GM18873 (cell line): Measurements from ENCODE around the gene NFYA.
A peak's percentile ranks its signal among the peaks of the same experiment; 100 is the strongest.

ENCODE experiments used
- ATAC-seq: cut with Tn5 transposase; IDR thresholded peaks from one replicate; pipeline ENCODE4 v1.9.1; 2021; ENCODE audit warnings: mild to moderate bottlenecking, moderate library complexity, moderate number of reproducible peaks; ENCODE audit not compliant: unreplicated experiment, low FRiP score

The NFYA gene

GRCh38 chr6:41072836-41073202 is at the start of gene NFYA:
TSS of gene NFYA (plus strand) at chr6:41072974. CDS start at chr6:41079090, 6,116 bp downstream.
- peak; percentile 64 for ATAC-seq

GRCh38 chr6:41023114-41023513 is 49.7 kb upstream of the NFYA start:
- no peak for ATAC-seq

GRCh38 chr6:41025966-41026530 is 46.7 kb upstream of the NFYA start:
- ATAC-seq = no peak

- no peak for ATAC-seq
These were observed 45.5 kb upstream of the NFYA start for GRCh38 chr6:41027241-41027640.

- ATAC-seq = peak; percentile 54
These were observed 44.8 kb upstream of the NFYA start for GRCh38 chr6:41027799-41028560.

GRCh38 chr6:41028561-41029412 is 44.0 kb upstream of the NFYA start:
- ATAC-seq = no peak

GRCh38 chr6:41032830-41033229 is 39.9 kb upstream of the NFYA start:
- ATAC-seq = no peak

GRCh38 chr6:41033776-41034175 is 39.0 kb upstream of the NFYA start:
- no peak for ATAC-seq

GRCh38 chr6:41036186-41036585 is 36.6 kb upstream of the NFYA start:
- ATAC-seq = no peak

GRCh38 chr6:41036601-41037000 is 36.2 kb upstream of the NFYA start:
- ATAC-seq = no peak

GRCh38 chr6:41037107-41037900 is 35.5 kb upstream of the NFYA start:
- no peak for ATAC-seq

GRCh38 chr6:41038205-41038604 is 34.6 kb upstream of the NFYA start:
- ATAC-seq = no peak

GRCh38 chr6:41039060-41039998 is 33.4 kb upstream of the NFYA start, which contains the start of gene UNC5CL:
TSS of gene UNC5CL (minus strand) at chr6:41039221. CDS start at chr6:41035074, 4,147 bp downstream.
- ATAC-seq = no peak

- no peak for ATAC-seq
These were observed 32.5 kb upstream of the NFYA start for GRCh38 chr6:41040101-41040939.

- no peak for ATAC-seq
These were observed 31.7 kb upstream of the NFYA start for GRCh38 chr6:41040940-41041536.

- no peak for ATAC-seq
These were observed 30.3 kb upstream of the NFYA start, which contains the start of gene TSPO2 for GRCh38 chr6:41042226-41043055. TSS of gene TSPO2 (plus strand) at chr6:41042467. CDS start at chr6:41042986, 519 bp downstream.

- ATAC-seq = no peak
These were observed 29.6 kb upstream of the NFYA start for GRCh38 chr6:41043151-41043550.
